ENCODE data around the gene TIGAR. TPM values are rescaled to one million over a fixed set of nuclear protein-coding genes. Genes with fewer than 3 reads are reported as not detected.

TIGAR gene
- total RNA-seq, 1 experiment from 2014 or later: 8.9 TPM

GRCh38 chr12:4303750-4304149, 17.3 kb upstream of the TIGAR start:
- no peak for DNase-seq (ENCODE audit: low spot score)

- peak; percentile 55 for DNase-seq (ENCODE audit: low spot score)
Measured at GRCh38 chr12:4307593-4308333, 13.2 kb upstream of the TIGAR start.

GRCh38 chr12:4308334-4308950, 12.6 kb upstream of the TIGAR start:
- DNase-seq (ENCODE audit: low spot score): no peak

- no peak for DNase-seq (ENCODE audit: low spot score)
Measured at GRCh38 chr12:4311776-4312175, 9.2 kb upstream of the TIGAR start.

GRCh38 chr12:4312251-4312650, 8.8 kb upstream of the TIGAR start:
- DNase-seq (ENCODE audit: low spot score): no peak

- no peak for DNase-seq (ENCODE audit: low spot score)
Measured at GRCh38 chr12:4320497-4320852, 538 bp upstream of the TIGAR start.

- DNase-seq (ENCODE audit: low spot score): no peak
Measured at GRCh38 chr12:4322726-4323125, 1.7 kb downstream of the TIGAR start.

DNA sequence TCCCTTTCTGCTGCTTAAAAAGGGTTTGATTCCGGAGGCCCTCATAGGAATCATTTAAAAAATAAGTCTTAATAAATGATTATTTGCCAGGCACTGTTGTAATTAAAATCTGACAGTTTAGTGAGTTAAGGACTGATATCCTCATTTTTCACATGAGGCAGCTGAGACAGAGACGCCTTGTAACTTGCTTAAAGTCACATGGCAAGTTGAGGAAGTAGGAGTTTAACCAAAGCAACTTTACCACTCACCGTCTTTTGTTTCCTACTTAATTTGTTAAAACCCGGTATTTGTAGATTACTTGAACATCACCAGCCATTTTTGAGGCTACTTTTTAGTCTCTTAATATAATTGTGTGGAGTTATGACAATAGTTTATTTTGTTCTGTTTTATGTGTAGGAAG, 2.4 kb downstream of the TIGAR start:
- DNase-seq (ENCODE audit: low spot score): no peak

GRCh38 chr12:4324366-4324765, 3.4 kb downstream of the TIGAR start:
- no peak for DNase-seq (ENCODE audit: low spot score)

- DNase-seq (ENCODE audit: low spot score): no peak
Measured at GRCh38 chr12:4325966-4326365, 5.0 kb downstream of the TIGAR start.

DNA sequence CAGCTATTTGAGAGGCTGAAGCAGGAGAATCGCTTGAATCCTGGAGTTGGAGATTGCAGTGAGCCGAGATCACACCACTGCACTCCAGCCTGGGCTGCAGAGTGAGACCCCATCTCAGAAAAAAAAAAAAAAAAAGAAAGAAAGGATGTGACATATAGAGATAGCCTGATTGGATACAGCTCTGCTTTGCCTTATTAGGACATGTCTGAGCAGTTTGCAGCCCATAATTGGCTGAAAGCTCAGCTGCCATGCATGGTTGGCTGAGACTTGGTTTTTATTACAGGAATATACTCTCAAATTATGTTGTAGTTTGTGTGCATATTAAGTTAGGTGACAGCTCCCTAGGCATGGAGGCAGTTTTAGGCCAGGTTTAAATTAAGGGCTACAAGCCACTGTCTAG, 6.3 kb downstream of the TIGAR start:
- DNase-seq (ENCODE audit: low spot score): no peak

DNA sequence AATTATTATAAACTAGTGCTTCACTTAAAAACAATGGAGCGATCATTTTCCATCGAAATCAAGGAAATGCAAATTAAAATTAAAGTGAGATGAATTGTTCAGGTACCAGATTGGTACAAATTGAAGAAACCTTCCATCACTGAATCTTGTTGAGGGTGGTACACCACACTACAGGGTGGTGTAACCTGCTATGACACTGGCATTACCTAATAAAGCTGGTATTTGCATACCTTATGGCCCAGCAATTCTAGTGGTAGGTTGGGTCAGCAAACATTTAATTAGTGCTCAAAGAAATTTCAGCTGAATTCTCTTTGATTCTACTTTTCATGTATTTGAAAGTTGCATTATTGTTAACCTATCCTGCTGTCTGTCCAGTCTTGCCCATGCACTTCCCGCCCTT, 9.2 kb downstream of the TIGAR start:
- DNase-seq (ENCODE audit: low spot score): no peak

- DNase-seq (ENCODE audit: low spot score): no peak
Measured at GRCh38 chr12:4331221-4331620, 10.2 kb downstream of the TIGAR start.

DNA sequence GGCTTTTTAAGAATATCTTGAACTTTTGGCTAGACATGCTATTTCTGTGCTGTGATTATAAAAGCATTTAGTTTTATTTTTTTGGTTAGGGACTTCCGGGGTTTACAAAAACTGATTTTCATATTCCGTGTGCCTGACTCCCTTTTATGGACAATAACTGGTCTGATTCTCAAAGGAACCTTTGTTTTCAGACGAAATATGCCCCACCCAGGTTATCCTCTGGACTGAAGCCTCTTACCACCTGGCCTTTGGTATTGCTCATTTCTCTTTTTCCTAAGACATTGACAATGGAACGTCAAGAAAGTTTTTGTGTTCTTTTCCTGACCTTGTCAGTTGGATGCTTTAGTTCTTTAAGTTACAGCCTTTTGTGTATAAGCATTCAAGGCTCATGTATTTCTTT, 10.8 kb downstream of the TIGAR start:
- no peak for DNase-seq (ENCODE audit: low spot score)

GRCh38 chr12:4346931-4347330, 25.9 kb downstream of the TIGAR start:
- no peak for DNase-seq (ENCODE audit: low spot score)

- no peak for DNase-seq (ENCODE audit: low spot score)
Measured at GRCh38 chr12:4353785-4354208, 32.8 kb downstream of the TIGAR start.

DNA sequence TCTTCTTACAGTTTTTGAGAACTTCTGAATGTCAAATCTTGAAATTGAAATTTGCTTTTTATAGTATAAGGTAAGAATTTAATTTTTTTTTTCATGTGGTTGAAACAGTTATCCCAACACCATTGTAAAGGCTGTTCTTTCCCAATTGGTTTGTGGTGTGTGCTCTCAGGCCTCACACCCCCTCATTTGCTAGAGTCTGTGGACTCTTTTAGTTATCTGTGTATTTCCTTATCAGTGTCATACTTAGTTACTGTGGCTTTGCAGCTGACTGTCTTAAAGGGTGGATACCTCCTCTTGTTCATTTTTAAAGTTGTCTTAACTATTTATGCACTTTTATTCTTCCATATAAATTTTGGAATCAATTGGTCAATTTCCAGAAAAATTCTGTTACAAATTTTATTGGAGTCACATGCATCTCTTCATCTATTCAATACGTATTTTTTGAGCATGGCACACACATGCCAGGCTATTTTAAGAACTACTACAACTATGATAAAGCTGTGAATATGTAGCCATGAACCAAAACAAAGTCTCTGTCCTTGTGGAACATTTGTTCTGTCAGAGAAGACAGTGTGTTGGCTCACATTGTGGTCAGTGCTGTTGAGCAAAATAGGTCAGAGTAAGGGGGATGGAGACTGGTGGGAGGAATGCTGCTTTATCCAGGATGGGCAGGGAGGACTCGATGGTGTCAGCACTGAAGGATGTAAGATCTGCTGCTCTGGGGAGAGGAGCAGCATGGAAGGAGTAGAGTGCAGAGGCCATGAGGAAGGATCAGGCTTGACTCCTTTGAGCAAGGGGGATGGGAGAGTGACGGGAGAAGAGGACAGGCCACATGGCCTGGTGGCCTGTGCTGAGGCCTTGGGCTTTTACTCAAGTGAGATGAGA, 34.4 kb downstream of the TIGAR start:
- no peak for DNase-seq (ENCODE audit: low spot score)

DNA sequence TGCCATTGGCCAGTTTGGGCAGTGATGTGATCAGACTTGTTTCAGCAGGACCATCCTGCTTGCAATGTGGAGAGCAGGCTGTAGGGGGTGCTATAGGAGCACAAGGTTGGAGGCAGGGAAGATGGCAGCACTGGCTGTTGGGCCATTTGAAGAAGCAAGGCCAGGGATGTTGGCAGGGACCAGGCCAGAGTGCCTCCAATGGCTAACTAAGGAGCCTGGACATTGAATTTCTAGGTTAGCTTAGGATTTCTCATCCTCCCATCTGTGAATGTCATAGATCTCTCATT, 35.0 kb downstream of the TIGAR start:
- DNase-seq (ENCODE audit: low spot score): peak; percentile 7

GRCh38 chr12:4366090-4366489, 45.1 kb downstream of the TIGAR start:
- no peak for DNase-seq (ENCODE audit: low spot score)

DNA sequence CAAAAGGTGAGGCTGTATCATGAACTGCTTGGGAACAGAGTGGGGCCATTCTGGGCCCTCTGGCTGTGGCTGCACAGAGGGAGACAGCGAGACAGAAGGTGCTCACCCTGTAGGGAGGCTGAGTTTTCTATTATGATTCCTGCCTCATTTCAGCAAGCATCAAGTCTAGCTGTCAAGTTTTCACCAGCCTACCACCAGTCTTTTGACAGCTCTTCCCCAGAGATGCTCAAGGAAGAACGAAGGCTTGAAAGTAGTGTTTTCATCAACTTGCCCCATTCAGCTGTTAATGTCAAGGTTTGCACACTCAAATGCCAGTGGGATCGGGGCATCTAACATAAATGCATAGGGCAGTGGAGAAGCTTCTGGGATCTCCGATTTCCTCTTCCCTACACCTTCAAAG, 48.5 kb downstream of the TIGAR start:
- DNase-seq (ENCODE audit: low spot score): no peak

GRCh38 chr12:4370265-4370664, 49.3 kb downstream of the TIGAR start:
- no peak for DNase-seq (ENCODE audit: low spot score)

GRCh38 chr12:4372653-4373052, 51.6 kb downstream of the TIGAR start:
- no peak for DNase-seq (ENCODE audit: low spot score)

GRCh38 chr12:4375449-4375848, 54.4 kb downstream of the TIGAR start:
- no peak for DNase-seq (ENCODE audit: low spot score)

Measured in A172 (cell line).